Activated CD8-positive, alpha-beta T cell treated with anti-CD3 and anti-CD28 coated beads, Interleukin-2, amount 10 ng/mL, durations not matched to agents 7 days and 5 days (primary cell): Measurements from ENCODE around the gene MT1E. TPM values are rescaled to one million over a fixed set of nuclear protein-coding genes. Genes with fewer than 3 reads are reported as not detected.
"Not testable (repeated sequence)": the region's sequence is repeated elsewhere in the genome, so short reads cannot be mapped to it uniquely, and the experiment has no call there.

Experiments
- ATAC-seq: fragments of 150-1000 bp; cut with Tn5 transposase; one replicate; pipeline ENCODE4 v1.10.0; 2021; ENCODE audit warnings: moderate library complexity
- CTCF ChIA-PET: fragments of 350-600 bp; sonication (Branson Sonifier 250); formaldehyde crosslinking; loops from one replicate; lab custom pipeline; 2021; ENCODE audit warnings: antibody characterized with exemption; lab: Charles Lee
- POLR2A ChIA-PET: fragments of 350-600 bp; sonication (Branson Sonifier 250); formaldehyde crosslinking; loops from one replicate; lab custom pipeline; 2021; ENCODE audit warnings: antibody characterized with exemption; lab: Charles Lee
- DNase-seq: peaks from one replicate; pipeline ENCODE4 v3.0.0-alpha.2; 2020
- H3K27ac Mint-ChIP-seq: one replicate; pipeline ENCODE4 v1.8.0; 2021; ENCODE audit warnings: mild to moderate bottlenecking, mixed read lengths
- H3K27me3 Mint-ChIP-seq: one replicate; pipeline ENCODE4 v1.8.0; 2021; ENCODE audit warnings: low read depth, mixed read lengths
- H3K36me3 Mint-ChIP-seq: one replicate; pipeline ENCODE4 v1.8.0; 2021; ENCODE audit warnings: low read depth, mixed read lengths
- H3K4me1 Mint-ChIP-seq: one replicate; pipeline ENCODE4 v1.8.0; 2021; ENCODE audit warnings: low read depth, mixed read lengths
- H3K4me3 Mint-ChIP-seq: one replicate; pipeline ENCODE4 v1.8.0; 2021; ENCODE audit warnings: mild to moderate bottlenecking, mixed read lengths
- H3K9me3 Mint-ChIP-seq: one replicate; pipeline ENCODE4 v1.8.0; 2022; ENCODE audit warnings: mixed read lengths; ENCODE audit not compliant: insufficient read depth
- total RNA-seq, 2 experiments: library from RNA; stranded (reverse); gene quantifications; one replicate each; pipeline ENCODE4 v1.2.3, GENCODE V29; 2021

Gene MT1E
- total RNA-seq, 2 experiments from 2014 or later, result 65.0 to 74.8 TPM

DNA sequence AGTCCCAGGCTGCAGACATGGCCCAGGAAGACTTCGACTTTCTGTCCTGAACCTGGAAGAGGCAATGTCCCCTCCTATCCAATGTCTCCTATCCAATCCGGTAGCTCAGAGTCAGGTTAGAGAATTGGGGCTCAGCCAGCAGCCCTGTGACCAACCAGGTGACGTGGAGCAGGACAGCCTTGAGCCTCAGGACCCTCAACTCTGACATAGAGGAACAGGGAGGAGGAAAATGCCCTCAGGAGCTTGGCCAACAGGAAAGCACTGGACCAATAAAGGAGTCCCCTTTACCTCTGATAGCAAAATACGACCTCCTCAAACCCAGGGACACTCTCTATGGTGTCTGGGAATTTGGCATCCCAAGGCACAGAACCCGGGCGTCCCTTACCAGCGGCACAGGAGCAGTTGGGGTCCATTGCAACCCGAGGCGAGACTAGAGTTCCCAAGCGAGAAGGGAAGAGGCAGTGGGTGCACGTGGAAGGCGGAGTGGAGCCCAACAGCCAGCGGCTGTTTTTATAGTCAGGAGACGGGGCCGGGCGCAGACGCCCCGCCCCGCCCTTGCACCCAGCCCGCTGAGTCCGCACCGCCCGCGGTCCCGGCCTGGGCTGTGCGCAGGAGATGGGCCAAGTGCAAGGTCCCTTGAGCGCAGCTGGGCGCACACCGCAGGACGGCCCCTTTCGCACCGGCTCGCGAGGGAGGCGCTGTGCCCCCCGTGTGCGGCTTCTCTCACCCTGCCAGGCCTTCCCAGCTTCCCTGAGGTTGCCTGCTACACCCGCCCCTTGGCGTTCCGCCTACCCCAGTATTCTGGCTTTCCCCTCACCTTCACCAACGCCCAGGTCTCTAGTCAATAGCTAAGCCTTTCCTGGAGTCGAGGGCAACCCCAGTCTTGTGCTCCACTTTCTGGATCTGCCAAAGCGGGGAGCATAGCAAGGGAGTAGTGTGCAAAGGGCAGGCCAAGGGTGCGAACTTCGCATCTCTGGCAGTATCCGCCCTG is 42.3 kb downstream of the MT1E start, which contains the start of gene MT1G:
MT1G (minus strand) TSS at position 485 of the 991 bp plus-strand sequence; CDS start at position 413, 72 bp downstream.
- POLR2A ChIA-PET, result interaction anchor here (0.7 to 1.4 kb wide), 5 partner anchors 8 to 58 kb away, joined by 3 to 6 read pairs (median 4); partner anchors contain the start of genes MT1E and MT1X
- H3K9me3 Mint-ChIP-seq, result no peaks in the 10 kb centered on the region
- peak; percentile 88 for ATAC-seq

DNA sequence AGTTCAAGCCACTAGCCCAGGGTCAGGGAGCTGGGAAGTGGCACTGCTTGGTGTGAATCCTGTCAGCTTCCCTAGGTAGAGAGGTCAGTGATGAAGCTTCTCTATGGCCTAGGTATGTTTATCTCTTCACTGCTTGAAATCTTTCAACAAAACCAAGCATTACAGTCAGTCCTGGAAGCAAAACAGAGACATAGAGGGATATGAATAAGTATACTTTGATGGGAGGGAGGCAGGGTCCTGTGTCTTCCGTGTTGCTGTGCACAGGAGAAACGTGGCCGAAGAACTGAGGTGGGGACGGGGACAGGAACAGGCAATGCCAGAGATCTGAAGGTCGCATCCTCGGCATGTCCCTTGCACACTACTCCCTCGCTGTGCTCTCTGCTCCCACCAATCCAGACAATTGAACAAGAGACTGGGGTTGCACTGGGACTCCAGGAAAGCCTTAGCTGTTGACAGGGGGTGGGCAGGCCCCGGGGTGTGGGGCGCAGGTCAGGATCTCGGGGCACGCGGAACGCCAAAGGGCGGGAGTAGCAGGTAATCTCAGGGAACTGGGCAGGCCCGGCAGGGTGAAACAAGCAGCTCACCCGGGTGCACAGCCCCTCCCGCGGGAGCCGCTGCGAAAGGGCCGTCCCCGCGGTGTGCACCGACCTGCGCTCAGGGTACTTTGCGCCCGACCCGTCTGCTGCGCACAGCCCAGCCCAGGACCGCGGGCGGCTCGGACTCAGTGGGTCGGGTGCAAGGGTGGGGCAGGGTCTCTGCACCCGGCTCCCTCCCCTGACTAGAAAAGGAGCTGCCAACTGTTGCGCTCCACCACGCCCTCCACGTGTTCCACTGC is 43.6 kb downstream of the MT1E start, which contains the start of gene MT1H:
MT1H (plus strand) TSS at position 810 of the 835 bp plus-strand sequence. CDS start 71 bp downstream, outside the sequence.
- ATAC-seq (peak; percentile 41), DNase-seq (peak; percentile 37)
- peaks cover 50% of the 10 kb centered on the region for H3K4me1 Mint-ChIP-seq
- H3K27ac Mint-ChIP-seq, result no peak within 1 kb of the TSS
- H3K27me3 Mint-ChIP-seq, result peaks cover 79% of the 10 kb centered on the region
- H3K4me3 Mint-ChIP-seq, result peak within 1 kb of the TSS; percentile 19
- ChIA-PET POLR2A (interaction anchor here (0.8 to 1.3 kb wide), 3 partner anchors 12 to 44 kb away, joined by 3 to 4 read pairs (median 3); partner anchors contain the start of genes MT1E, MT1F and MT1X), CTCF (interaction anchor here (6.9 kb wide), 1 partner anchor 33 kb away, joined by 59 read pairs; no protein-coding TSS in a partner anchor)
- H3K9me3 Mint-ChIP-seq, result no peaks in the 10 kb centered on the region
- H3K36me3 Mint-ChIP-seq, result no peaks in the 10 kb centered on the region

More for the DNA sequence above, 42.3 kb downstream of the MT1E start, which contains the start of gene MT1G:
- peak within 1 kb of the TSS; percentile 67 for H3K4me3 Mint-ChIP-seq
- CTCF ChIA-PET, result interaction anchor here (0.7 to 6.9 kb wide), 3 partner anchors 34 to 60 kb away, joined by 3 to 59 read pairs (median 3); partner anchors contain the start of gene MT2A
- DNase-seq, result peak; percentile 65
- peaks cover 78% of the 10 kb centered on the region for H3K27me3 Mint-ChIP-seq
- peak within 1 kb of the TSS; percentile 26 for H3K27ac Mint-ChIP-seq
- H3K4me1 Mint-ChIP-seq, result peaks cover 48% of the 10 kb centered on the region
- H3K36me3 Mint-ChIP-seq, result no peaks in the 10 kb centered on the region

DNA sequence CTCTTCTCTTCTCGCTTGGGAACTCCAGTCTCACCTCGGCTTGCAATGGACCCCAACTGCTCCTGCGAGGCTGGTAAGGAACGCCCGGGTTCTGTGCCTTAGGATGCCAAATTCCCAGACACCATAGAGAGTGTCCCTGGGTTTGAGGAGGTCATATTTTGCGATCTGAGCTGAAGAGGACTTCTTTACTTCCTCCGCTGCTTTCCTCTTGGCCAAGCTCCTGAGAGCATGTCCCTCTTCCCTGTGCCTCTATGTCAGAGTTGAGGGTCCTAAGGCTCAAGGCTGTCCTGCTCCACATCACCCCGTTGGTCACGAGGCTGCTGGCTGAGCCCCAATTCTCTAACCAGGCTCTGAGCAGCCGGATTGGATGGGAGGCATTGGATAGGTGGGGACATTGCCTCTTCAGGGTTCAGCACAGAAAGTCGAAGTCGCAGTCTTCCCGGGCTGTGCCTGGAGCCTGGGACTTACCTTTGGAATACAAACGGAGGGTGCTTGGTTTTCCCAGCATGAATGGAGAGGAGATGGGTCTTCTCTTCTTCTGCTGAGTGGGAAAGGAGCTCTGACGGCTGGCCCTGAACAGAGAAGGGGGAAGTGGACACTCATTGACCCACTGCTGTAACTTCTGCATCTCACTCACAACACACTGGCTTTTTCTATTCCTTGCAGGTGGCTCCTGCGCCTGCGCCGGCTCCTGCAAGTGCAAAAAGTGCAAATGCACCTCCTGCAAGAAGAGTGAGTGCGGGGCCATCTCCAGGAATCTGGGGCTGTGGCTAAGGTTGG is 44.4 kb downstream of the MT1E start:
- H3K4me3 Mint-ChIP-seq, result peak overlapping the region; percentile 19
- ChIA-PET CTCF (interaction anchor here (6.9 kb wide), 1 partner anchor 32 kb away, joined by 59 read pairs; no protein-coding TSS in a partner anchor), POLR2A (interaction anchor here (0.8 to 1.3 kb wide), 4 partner anchors 8 to 320 kb away, joined by 3 to 4 read pairs (median 3); partner anchors contain the start of genes MT1F and MT1X)
- peaks cover 75% of the 10 kb centered on the region for H3K27me3 Mint-ChIP-seq
- DNase-seq, result no peak
- ATAC-seq, result no peak
- no peaks in the 10 kb centered on the region for H3K9me3 Mint-ChIP-seq
- peaks cover 55% of the 10 kb centered on the region for H3K4me1 Mint-ChIP-seq
- H3K36me3 Mint-ChIP-seq, result no peaks in the 10 kb centered on the region
- H3K27ac Mint-ChIP-seq, result no peak overlapping the region

DNA sequence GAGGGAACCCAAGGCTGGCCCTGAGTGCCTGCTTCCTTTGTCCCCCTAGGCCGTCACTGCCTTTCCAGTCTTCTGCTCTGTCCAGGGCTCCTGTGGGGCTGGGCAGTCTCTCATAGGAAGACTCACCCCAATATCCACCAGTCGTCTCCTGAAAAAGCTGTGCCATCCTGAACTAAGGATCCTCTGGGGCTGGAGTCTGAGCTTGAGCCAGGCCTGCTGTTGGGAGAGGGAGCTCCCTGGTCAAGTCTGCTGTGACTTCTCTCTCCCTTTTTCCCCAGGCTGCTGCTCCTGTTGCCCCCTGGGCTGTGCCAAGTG is 45.0 kb downstream of the MT1E start:
- CTCF ChIA-PET, result interaction anchor here (6.9 kb wide), 1 partner anchor 31 kb away, joined by 59 read pairs; no protein-coding TSS in a partner anchor
- Mint-ChIP-seq H3K9me3 (no peaks in the 10 kb centered on the region), H3K36me3 (no peaks in the 10 kb centered on the region), H3K27ac (no peak overlapping the region), H3K4me3 (no peak overlapping the region), H3K27me3 (peaks cover 73% of the 10 kb centered on the region), H3K4me1 (peaks cover 56% of the 10 kb centered on the region)
- DNase-seq, result no peak
- POLR2A ChIA-PET, result interaction anchor here (0.9 to 1.3 kb wide), 4 partner anchors 8 to 319 kb away, joined by 3 to 5 read pairs (median 3); partner anchors contain the start of genes MT1F and MT1X
- no peak for ATAC-seq

DNA sequence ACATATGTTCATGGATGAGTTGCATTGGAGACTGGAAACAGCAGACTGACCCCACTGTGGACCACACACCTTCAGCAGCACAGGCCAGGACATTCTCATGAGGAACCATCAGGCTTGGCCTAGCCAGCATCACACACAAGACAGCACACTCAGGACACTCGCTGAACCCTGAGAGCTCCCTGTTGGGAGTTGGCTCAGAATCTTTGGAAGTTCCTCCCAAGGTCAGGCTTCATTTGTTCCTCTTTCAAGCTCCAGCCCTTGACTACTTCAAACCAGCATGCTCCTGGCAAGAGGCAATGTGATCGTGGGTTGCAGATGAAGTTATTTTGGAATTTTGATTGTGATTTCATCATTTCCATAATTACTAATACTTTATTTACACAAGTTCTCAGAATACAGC is 46.1 kb downstream of the MT1E start:
- ATAC-seq, H3K36me3 Mint-ChIP-seq, H3K27ac Mint-ChIP-seq, DNase-seq, H3K4me3 Mint-ChIP-seq, H3K9me3 Mint-ChIP-seq: not testable (repeated sequence)
- Mint-ChIP-seq H3K27me3 (peaks cover 65% of the 10 kb centered on the region), H3K4me1 (peaks cover 56% of the 10 kb centered on the region)
- POLR2A ChIA-PET, result interaction anchor here (1.3 kb wide), 1 partner anchor 11 kb away, joined by 5 read pairs; the partner anchor contains the start of gene MT1X
- CTCF ChIA-PET, result interaction anchor here (6.9 kb wide), 1 partner anchor 30 kb away, joined by 59 read pairs; no protein-coding TSS in a partner anchor

DNA sequence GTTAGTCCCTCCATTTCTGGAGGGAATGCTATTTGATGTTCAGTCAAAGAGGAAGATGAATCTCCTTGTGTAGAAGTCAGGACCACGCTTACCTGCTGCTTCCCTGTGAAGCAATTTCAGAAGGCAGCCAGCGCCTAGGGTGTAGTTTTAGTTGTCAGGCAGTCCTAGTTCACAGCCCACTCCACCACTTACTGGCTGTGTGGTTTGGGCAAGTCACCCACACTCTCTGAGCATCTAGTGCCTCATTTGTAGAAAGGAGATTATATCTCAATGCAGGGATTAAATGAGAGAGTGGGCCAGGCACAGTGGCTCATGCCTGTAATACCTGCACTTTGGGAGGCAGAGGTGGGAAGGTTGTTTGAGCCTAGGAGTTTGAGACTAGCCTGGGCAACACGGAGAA is 46.6 kb downstream of the MT1E start:
- CTCF ChIA-PET, result interaction anchor here (1.4 to 6.9 kb wide), 4 partner anchors 26 to 137 kb away, joined by 3 to 59 read pairs (median 6); no protein-coding TSS in a partner anchor
- DNase-seq, POLR2A ChIA-PET, H3K4me3 Mint-ChIP-seq, ATAC-seq, H3K36me3 Mint-ChIP-seq, H3K9me3 Mint-ChIP-seq, H3K27ac Mint-ChIP-seq: not testable (repeated sequence)
- H3K4me1 Mint-ChIP-seq, result peaks cover 54% of the 10 kb centered on the region
- H3K27me3 Mint-ChIP-seq, result peaks cover 64% of the 10 kb centered on the region

DNA sequence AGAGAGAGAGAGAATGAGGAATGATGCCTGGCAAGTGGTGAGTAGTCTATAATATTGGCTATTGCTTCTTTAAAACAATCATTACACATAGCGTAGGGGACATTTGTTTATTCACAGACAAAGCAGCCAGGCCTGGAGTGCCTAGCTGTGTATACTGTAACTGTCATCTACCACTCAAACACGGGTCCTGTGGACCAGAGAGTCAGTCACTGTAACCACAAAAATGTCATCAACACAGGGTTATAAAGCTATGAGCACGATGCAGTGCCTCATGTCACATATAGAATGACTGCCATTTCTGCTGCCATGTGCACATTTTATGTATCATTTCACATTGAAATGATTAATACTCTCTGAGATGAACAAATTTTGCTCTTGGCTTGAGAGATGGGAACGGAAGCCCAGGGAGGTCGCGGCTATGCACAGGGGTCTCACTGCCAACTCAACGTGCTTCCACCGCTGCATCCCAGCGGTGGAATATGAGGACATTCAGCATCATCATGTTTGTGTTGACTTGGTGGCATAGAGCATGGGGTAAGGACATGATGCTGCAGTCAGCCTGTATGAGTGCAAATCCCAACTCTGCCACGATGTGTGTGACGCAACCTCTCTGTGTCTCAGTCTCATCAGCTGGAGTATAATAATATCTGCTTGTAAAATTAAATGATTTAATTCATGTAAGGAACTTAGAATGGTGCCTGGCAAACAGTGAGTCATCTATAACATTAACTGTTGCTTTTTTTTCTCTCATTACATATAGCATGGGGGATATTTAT is 47.4 kb downstream of the MT1E start:
- DNase-seq (no peak), ATAC-seq (no peak)
- H3K4me1 Mint-ChIP-seq, result peaks cover 47% of the 10 kb centered on the region
- peaks cover 60% of the 10 kb centered on the region for H3K27me3 Mint-ChIP-seq
- H3K4me3 Mint-ChIP-seq, result no peak overlapping the region
- no peaks in the 10 kb centered on the region for H3K36me3 Mint-ChIP-seq
- no peaks in the 10 kb centered on the region for H3K9me3 Mint-ChIP-seq
- ChIA-PET POLR2A (interaction anchor here (0.9 kb wide), 1 partner anchor 10 kb away, joined by 3 read pairs; no protein-coding TSS in a partner anchor), CTCF (interaction anchor here (1.0 to 6.9 kb wide), 8 partner anchors 11 to 136 kb away, joined by 3 to 59 read pairs (median 4); no protein-coding TSS in a partner anchor)
- no peak overlapping the region for H3K27ac Mint-ChIP-seq

DNA sequence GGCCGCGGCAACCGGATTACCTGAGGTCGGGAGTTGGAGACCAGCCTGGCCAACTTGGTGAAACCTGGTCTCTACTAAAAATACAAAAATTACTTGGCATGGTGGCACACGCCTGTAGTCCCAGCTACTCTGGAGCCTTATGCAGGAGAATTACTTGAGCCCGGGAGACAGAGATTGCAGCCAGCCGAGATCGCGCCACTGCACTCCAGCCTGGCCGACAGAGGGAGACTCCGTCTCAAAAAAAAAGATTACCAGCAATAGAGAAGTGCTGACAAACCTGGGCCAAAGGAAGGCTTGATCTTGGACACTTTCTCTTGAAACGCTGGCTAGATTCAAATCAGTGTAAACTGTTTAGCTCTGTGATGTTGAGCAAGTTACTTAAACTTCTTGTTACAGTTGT is 48.3 kb downstream of the MT1E start:
- Mint-ChIP-seq H3K4me1 (peaks cover 38% of the 10 kb centered on the region), H3K36me3 (no peaks in the 10 kb centered on the region), H3K27me3 (peaks cover 51% of the 10 kb centered on the region), H3K4me3 (no peak overlapping the region), H3K9me3 (no peaks in the 10 kb centered on the region), H3K27ac (no peak overlapping the region)
- CTCF ChIA-PET, result interaction anchor here (0.7 to 6.9 kb wide), 11 partner anchors 9 to 812 kb away, joined by 3 to 59 read pairs (median 4); partner anchors contain the start of genes DOK4 and MT1X
- DNase-seq (peak; percentile 51), ATAC-seq (peak; percentile 44)
- POLR2A ChIA-PET, result interaction anchor here (0.7 kb wide), 1 partner anchor 258 kb away, joined by 3 read pairs; no protein-coding TSS in a partner anchor

DNA sequence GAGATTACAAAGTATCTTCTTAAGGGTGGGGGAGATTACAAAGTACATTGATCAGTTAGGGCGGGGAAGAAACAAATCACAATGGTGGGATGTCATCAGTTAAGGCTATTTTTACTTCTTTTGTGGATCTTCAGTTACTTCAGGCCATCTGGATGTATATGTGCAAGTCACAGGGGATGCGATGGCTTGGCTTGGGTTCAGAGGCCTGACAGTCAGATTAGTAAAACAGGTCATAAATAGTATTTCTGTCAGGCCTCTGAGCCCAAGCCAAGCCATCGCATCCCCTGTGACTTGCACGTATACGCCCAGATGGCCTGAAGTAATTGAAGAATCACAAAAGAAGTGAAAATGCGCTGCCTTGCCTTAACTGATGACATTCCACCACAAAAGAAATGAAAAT is 49.0 kb downstream of the MT1E start:
- not testable (repeated sequence) for H3K4me3 Mint-ChIP-seq, ATAC-seq, H3K36me3 Mint-ChIP-seq, DNase-seq, H3K27ac Mint-ChIP-seq, H3K9me3 Mint-ChIP-seq
- Mint-ChIP-seq H3K27me3 (peaks cover 45% of the 10 kb centered on the region), H3K4me1 (peaks cover 33% of the 10 kb centered on the region)
- POLR2A ChIA-PET, result interaction anchor here (0.7 kb wide), 1 partner anchor 257 kb away, joined by 3 read pairs; no protein-coding TSS in a partner anchor
- CTCF ChIA-PET, result interaction anchor here (0.7 to 6.9 kb wide), 8 partner anchors 8 to 812 kb away, joined by 3 to 59 read pairs (median 5); partner anchors contain the start of genes DOK4 and MT1X
